ENCODE data around the gene SGSM2.
"Not testable (repeated sequence)": the region's sequence is repeated elsewhere in the genome, so short reads cannot be mapped to it uniquely, and the experiment has no call there.

The SGSM2 gene, protein sequence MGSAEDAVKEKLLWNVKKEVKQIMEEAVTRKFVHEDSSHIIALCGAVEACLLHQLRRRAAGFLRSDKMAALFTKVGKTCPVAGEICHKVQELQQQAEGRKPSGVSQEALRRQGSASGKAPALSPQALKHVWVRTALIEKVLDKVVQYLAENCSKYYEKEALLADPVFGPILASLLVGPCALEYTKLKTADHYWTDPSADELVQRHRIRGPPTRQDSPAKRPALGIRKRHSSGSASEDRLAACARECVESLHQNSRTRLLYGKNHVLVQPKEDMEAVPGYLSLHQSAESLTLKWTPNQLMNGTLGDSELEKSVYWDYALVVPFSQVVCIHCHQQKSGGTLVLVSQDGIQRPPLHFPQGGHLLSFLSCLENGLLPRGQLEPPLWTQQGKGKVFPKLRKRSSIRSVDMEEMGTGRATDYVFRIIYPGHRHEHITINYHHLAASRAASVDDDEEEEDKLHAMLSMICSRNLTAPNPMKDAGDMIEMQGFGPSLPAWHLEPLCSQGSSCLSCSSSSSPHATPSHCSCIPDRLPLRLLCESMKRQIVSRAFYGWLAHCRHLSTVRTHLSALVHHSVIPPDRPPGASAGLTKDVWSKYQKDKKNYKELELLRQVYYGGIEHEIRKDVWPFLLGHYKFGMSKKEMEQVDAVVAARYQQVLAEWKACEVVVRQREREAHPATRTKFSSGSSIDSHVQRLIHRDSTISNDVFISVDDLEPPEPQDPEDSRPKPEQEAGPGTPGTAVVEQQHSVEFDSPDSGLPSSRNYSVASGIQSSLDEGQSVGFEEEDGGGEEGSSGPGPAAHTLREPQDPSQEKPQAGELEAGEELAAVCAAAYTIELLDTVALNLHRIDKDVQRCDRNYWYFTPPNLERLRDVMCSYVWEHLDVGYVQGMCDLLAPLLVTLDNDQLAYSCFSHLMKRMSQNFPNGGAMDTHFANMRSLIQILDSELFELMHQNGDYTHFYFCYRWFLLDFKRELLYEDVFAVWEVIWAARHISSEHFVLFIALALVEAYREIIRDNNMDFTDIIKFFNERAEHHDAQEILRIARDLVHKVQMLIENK

DNA sequence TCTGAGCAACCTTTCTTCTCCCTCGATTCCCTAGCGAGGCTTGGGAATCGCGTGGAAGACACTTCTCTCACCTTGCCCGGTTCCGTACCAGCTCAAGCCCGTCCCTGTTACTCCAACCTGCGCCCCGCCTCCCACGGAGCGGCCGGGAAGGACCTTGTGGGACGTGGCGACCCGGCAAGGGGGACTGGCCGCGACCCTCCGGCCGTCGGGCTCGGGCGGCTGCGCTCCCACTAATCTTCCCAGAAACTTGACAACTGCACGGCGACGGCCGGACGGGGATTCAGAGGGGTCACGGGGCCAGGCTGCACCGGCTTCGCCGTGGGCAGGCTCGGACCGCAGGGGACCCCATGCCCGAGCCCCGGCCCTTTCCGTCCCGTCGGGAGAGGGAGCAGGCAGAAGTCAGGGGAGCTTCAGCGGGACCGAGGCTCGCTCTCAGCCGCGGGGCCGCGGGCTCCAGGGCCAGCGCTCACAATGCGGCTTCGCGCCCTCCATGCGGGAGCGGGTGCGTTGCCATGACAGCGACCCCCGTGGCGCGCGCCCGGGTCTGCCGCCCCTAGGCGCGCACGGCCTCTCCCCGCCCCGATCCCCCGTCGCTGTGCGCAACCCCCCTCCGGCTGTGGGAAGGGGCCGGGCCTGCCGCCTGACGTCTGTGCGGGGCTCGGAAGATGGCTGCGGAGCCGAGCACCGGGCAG lies at the start of gene SGSM2:
Gene SGSM2, plus strand, starts transcription at position 650 of the 692 bp plus-strand sequence. CDS start 188 bp downstream, outside the sequence.
- DNase-seq = peak; percentile 85

DNA sequence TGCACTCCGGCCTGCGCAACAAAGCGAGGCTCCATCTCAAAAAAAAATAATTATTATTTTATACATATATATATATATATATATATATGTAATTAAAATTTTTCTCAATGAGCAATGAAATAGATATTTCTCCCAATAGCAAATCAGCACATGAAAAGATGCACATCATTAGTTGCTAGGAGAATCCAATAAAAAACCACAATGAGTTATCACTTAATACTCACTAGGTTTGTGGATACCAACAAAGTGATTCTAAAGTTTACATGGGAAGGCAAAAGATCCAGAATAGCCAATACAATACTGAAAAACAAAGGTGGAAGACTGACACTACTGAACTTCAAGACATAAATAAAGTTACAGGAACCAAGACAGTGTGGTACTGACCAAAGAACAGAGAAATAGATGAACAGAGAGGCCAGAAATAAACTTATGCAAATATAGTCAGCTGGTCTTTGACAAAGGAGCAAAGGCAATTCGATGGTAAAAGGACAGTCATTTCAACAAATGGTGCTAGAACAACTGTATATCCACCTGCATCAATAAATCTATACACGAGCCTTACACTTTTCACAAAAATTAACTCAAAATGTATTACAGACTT lies 47.3 kb upstream of the SGSM2 start:
- DNase-seq = no peak

DNA sequence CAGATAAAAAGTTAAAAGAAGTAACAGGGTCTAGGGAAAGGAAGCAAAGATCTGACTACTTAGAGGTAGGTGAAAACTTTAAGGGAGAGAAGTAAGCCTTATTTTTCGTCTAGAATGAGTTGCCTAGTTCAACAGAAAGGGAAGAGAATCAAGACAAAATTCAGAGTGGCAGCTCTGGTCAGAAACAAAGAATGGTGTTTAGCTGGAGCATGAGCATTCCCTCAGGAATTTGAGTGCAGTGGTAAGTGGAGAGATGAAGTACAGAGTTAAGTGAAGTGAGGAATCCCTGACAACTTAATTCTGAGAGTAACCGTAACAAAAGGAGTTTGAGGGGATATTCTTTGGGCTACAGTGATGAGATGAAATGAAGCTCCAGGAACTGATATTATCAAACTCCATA lies 45.2 kb upstream of the SGSM2 start:
- DNase-seq = no peak

DNA sequence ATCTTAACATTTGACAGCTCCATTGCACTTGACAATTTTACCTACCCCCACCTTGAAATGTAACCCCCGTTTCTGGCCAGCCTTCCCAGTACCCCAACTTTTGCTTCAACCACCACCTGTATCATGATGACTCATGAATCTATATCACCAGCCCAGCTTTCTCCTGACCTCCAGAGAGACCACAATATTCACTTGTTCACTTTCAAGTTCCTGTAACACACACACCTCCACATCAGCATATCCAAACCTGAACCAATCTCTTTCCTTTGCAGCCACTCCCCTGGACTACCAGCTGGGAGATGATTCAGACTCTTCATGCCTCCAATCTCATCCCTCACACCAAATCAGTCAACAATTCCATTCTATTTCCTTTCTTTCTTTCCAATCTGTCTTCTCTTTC lies 41.7 kb upstream of the SGSM2 start:
- DNase-seq = no peak

DNA sequence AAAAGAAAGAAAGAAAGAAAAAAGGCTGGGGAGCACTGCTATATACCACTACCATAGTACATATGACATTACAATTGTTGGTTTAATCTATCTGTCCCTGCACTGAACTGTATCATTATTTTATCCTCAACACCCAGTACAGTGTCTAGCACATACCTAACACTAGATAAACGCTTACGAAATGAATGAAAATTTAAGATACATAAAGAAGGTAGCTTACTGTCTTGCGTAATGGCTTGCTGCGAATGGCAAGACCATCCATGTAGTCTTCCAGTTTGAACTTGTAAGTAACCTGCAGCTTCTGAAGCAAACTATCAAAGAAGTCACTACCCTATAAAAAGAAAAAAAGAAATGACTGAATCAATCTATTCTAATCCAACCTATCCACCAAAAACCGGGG lies 40.3 kb upstream of the SGSM2 start:
- no peak for DNase-seq

DNA sequence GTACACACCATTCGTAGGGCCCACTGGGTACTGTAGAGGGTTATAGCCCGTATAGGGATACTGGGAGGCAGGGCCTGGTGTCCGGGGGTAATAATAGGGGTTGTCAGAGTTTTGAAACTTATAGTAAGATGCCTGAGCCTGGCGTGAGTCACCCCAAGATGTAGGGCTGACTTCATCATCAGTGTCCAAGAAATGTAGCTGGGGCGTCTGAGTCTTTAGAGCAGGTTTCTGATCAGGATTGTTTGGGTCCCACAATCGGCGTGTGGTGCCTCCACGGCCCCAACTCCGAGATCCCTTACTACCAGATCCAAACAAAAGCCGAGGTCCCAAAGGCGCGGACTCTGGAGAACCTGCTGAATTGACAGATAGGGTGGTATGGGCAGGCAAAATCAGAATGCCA lies 38.2 kb upstream of the SGSM2 start:
- no peak for DNase-seq

DNA sequence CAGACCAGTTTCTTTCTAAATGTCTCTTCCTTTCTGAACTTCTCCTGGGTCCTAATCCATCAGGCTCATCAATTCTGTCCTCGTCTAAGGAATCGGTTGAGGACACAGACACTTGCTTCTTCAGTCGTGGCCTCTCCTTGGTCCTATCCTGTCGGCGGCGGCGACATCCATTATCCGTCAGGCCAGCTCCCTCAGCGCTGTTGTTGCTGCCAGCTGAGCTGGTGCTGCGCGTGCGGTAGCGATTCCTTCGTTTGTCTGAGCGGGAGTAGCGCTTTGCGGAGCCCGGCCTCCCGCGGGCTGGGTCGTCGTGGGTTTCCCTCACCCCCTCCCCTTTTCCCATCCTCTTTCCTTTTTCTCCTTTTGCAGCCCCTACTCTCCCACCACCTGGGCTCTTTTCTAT lies 37.5 kb upstream of the SGSM2 start:
- DNase-seq = no peak

DNA sequence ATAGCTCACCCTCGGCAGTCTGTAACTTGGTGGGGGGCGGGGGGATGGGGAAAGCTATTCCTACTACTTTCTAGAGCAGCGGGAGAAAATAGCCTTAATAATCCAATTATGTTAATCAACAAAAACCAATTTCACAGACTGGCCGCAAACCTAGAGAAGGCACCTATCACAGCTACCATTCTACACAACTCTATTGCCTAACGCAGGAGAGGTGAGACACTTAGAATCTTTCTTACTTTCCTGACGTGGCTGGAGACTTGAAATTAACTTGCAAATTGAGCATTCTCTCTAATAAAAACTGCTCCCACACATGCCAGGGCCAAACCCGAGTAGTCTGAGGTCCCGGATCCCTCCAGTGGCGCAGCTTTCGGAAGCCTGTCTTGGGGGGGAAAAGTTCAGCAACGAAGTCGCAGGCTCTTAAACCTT lies 34.5 kb upstream of the SGSM2 start:
- DNase-seq = no peak

DNA sequence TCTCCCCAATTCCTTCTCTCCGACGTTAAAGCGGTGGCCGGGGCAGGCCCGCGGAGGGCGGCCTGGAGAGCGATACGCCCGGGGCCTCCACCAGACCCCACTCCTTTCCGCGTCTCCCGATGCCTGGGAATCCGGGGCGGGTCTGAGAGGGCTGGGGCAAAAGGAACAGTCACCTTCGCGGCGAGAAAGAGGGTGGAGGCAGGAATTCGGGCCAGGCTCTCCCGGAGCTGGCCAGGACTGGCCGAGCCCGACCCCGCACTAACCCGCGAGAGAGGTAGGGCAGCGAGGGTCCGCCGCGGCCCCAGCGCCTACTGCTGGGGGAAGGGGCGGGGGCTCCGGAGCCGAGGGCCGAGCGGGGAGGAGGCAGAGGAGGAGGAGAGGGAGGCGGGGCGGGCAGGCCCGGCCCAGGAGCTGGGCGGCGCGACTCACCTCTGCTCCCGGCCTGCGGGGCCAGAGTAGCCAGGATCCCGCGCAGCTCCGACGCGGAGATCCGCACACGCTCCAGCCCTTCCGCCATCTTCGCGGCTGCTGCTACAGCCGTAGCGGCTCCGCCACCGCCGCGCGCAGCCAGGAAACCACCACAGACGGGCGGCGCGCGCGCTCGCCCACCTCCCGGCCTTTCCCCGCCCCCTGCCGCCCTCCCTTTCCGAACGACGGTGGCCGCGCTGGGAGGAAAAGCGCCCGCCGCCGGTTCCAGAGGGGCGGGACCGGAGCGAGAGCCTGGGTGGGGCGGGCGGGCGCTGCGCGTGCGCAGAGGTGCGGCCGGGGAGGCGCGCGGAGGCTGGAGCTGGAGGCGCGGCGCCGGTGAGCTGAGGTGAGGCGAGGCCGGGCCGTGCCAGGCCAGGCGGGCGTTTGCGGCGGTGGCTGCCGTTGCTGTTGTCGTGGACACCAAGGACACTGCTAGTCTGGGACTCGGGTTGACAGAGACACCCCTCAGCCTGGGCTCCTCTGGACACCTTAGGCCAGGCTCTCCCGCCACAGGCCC lies 33.8 kb upstream of the SGSM2 start, which contains the start of the genes SMG6 and SRR:
Gene SMG6, minus strand, starts transcription at position 582 of the 985 bp plus-strand sequence. Its CDS starts 65 bp downstream, at position 517.
Gene SRR, plus strand, starts transcription at position 747 of the 985 bp plus-strand sequence. CDS start 11,611 bp downstream, outside the sequence.
- DNase-seq = peak; percentile 95

DNA sequence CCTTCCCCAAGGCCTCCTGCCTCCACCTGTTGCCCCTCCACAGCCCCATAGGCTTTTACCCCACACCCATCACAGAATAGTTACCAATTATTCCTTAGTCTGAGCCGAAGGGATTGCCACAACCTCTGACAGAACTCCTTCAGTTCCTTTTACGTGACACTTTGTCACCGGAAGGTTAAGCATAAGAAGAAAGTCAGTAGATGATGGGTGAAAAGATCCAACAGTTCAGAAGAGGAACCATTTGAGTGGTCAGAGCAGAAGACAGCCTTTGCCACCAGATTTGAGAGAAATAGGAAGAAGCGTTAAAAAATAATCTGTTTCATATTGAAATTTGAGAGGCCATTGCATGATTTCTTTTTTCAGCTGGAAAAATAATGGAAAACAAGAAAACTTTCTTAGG lies 32.4 kb upstream of the SGSM2 start:
- DNase-seq = no peak

DNA sequence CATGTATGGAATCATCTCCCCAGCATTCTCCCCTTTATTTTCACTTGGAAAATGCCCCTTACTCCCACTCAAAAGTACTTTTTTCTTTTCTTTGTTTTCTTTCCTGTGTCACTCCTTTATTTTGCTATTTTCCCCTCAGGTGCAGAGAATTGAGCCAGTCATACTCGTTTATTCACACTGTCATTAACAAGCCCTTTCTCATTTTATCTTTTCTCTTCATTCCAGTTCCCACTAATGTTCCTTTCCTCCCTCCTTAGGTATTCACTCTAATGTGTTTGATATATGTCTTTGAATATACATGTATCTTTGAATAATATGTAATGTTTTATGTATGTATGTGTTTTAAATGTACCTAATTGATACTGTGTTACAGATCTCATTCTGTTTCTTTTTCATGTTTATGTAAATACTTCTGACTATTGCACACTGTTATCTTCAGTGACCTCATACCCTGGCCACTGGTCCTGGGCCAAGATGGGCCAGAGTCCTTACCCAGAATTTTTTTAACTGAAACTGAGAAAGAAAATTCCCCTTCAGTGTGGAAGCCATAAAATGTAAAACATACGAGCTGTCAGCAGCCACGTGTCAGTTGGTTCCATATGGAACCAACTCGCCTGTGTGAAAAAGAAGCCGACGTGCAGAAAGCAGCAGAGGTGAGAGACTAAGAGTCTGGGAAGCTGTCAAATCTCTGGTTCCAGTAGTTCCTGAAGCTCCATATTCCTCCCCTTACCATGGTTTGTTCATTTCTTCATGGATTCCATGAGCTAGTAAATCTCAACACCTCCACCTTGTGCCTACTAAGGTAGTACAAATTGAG lies 27.8 kb upstream of the SGSM2 start:
- DNase-seq = no peak

DNA sequence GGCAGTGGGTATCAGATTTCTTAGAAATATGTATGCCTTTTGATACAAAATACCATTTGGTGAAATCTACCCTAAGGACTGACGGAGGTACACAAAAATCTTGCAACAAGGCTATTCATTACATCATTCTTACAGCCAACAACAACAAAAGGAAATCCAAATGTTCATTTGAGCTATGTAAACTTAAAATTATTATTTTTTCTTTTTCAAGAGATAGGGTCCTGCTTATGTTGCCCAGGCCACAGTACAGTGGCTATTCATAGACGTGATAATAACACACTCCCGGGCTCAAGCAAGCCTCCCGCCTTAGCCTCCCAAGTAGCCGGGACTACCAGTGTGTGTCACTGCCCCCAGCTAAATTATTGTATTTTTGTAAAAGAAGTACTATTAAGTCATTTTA lies 24.6 kb upstream of the SGSM2 start:
- no peak for DNase-seq

DNA sequence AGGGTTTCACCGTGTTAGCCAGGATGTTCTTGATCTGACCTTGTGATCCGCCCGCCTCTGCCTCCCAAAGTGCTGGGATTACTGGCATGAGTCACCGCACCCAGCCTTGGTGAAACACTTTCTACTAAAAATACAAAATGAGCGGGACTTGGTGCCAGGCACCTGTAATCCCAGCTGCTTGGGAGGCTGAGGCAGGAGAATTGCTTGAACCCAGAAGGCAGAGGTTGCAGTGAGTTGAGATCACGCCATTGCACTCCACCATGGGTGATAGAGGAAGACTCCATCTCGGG lies 20.4 kb upstream of the SGSM2 start:
- not testable (repeated sequence) for DNase-seq

DNA sequence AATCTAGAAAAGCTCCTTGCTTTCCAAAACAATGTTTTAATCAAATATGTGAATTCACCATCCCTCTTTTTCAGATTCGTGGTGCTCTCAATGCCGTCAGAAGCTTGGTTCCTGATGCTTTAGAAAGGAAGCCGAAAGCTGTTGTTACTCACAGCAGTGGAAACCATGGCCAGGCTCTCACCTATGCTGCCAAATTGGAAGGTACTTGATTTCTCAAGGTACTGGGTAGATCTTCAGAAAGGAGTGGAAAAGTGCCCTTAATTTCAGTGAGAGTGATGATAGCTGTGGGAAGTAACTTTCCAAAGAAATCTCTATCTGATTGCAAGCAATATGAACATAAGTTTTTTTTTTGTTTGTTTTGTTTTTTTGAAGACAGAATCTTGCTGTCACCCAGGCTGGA lies 19.5 kb upstream of the SGSM2 start:
- DNase-seq = no peak

DNA sequence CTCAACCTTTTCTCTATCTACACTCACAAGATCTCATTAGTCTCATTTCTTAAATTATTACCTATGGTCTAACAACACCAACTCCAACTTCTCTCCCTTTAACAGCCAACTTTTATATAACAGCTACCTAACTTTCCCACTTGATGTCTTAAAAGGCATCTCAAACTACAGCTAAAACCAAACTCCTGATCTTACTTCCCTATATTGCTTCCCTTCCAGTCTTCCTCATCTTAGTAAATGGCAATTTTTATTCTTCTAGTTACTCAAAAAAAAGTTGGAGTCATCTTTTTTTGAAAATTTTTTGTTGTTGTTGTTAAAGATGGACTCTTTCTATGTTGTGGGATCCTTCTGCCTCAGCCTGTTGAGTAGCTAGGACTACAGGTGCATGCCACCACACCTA lies 18.2 kb upstream of the SGSM2 start:
- DNase-seq = no peak

DNA sequence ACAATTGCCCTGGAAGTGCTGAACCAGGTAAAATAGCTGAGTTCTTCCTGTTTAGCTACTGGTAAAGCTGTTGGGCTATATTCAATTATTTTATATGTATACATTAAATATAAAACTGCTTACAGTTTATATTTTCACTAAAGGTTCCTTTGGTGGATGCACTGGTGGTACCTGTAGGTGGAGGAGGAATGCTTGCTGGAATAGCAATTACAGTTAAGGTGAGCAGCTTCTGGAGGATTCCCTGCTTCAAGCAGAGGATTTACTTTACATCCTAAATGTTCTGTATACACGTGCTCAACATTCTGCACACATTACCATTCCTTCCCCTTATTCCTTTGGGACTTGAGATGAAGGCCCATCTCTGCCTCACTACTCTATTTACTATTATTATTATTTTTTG lies 15.9 kb upstream of the SGSM2 start:
- no peak for DNase-seq

DNA sequence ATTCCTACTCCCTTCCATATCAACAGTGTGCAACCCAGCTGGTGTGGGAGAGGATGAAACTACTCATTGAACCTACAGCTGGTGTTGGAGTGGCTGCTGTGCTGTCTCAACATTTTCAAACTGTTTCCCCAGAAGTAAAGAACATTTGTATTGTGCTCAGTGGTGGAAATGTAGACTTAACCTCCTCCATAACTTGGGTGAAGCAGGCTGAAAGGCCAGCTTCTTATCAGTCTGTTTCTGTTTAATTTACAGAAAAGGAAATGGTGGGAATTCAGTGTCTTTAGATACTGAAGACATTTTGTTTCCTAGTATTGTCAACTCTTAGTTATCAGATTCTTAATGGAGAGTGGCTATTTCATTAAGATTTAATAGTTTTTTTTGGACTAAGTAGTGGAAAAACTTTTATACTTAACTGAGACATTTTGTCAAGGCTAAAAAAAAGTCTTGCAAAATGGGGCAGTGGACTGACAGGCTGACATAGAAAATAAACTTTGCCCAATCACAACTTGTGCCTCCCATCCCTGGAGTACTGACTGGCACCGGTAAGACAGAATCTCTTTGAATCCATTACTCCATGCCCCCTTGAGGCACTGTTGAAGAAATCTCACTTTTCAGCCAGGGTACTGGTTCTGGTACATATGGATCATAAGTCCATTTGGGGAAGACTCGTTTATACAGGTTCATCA lies 13.5 kb upstream of the SGSM2 start:
- no peak for DNase-seq

DNA sequence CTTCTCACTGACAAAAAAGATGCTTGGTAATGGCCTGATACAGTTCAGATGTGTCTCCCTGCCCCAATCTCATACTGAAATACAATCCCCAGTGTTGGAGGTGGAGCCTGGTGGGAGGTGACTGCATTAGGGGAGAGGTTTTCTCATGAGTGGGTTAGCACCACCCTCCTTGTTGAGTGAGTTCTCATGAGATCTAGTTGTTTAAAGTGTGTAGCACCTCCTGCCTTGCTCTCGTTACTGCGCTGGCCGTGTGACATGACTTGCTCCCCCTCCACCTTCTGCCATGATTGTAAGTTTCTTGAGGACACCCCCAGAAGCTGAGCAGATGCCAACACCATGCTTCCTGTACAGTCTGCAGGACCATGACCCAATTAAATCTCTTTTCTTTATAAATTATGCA lies 6.0 kb upstream of the SGSM2 start:
- DNase-seq = no peak

DNA sequence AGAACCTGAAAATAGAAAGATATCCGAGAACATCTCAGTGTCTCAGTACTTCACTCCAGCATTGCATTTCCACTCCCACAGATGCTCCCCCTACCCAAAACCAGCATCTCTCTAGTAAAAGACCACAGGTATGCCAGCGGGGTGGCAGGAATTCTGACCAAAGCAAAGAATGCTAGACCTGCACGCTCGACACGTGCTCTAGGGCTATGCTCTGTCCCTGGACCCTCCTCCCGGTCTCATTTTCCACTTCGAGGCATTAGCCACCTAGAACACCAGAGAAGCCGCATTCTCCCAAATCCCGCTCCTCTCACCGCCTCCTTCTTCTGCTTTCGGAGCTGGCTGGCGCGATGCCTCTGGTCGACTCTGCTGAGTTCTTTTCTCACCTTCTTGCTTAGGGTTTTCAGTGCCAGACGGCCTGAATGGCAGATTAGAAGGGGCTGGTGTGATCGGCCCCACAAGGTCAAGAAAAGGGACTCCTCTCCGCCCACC lies 1.5 kb upstream of the SGSM2 start:
- DNase-seq = no peak
